ENCODE results near the gene TBC1D20.

DNA sequence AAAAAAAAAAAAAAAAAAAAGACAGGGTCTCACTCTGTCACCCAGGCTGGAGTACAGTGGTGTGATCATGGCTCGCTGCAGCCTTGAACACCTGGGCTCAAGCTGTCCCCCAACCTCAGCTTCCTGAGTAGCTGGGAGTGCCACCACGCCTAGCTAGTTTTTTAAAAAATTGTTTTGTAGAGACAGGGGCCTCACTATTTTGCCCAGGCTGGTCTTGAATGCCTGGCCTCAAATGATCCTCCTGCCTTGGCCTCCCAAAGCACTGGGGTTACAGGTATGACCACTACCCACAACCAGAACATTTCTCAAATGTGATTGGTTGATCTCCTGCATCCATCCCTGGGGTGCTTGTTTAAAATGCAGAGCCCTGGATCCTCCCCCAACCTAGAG lies 59.8 kb downstream of the TBC1D20 start:
- TF ChIP-seq, protein P1, sequence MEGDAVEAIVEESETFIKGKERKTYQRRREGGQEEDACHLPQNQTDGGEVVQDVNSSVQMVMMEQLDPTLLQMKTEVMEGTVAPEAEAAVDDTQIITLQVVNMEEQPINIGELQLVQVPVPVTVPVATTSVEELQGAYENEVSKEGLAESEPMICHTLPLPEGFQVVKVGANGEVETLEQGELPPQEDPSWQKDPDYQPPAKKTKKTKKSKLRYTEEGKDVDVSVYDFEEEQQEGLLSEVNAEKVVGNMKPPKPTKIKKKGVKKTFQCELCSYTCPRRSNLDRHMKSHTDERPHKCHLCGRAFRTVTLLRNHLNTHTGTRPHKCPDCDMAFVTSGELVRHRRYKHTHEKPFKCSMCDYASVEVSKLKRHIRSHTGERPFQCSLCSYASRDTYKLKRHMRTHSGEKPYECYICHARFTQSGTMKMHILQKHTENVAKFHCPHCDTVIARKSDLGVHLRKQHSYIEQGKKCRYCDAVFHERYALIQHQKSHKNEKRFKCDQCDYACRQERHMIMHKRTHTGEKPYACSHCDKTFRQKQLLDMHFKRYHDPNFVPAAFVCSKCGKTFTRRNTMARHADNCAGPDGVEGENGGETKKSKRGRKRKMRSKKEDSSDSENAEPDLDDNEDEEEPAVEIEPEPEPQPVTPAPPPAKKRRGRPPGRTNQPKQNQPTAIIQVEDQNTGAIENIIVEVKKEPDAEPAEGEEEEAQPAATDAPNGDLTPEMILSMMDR (IDR thresholded peaks at IDR 0.05 in 4 of 5, conservative IDR thresholded peaks at IDR 0.05 in 1 of 5), result no peak
- TF ChIP-seq POLR2A (IDR thresholded peaks at IDR 0.05), result no peak

All from gastrocnemius medialis (tissue), 4 donors.